Measurements from ENCODE around the gene STN1.
"Not testable (repeated sequence)": the region's sequence is repeated elsewhere in the genome, so short reads cannot be mapped to it uniquely, and the experiment has no call there.

STN1 gene

DNA sequence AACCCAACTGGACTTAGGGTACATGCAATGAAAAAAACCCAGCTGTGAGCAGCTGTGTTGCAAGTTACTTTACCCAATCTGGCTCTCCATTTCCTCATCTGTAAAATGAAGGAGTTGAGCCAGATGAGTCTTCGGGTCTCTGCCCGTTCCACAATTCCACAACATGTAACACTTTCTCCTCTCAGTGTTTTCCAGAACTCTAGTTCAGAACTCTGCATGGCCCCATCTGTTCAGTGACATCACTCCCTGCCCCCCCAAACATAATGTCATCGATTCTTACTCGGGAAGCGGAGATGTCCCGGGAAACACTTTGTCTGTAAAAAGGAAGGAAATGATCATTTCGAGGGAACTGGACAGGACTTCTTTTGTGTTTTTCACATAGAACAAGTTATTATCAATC, 65.1 kb downstream of the STN1 start:
- H3K36me3 ChIP-seq (ENCODE audit: control insufficient read depth, insufficient read depth, low read length), result no peaks in the 10 kb centered on the region

DNA sequence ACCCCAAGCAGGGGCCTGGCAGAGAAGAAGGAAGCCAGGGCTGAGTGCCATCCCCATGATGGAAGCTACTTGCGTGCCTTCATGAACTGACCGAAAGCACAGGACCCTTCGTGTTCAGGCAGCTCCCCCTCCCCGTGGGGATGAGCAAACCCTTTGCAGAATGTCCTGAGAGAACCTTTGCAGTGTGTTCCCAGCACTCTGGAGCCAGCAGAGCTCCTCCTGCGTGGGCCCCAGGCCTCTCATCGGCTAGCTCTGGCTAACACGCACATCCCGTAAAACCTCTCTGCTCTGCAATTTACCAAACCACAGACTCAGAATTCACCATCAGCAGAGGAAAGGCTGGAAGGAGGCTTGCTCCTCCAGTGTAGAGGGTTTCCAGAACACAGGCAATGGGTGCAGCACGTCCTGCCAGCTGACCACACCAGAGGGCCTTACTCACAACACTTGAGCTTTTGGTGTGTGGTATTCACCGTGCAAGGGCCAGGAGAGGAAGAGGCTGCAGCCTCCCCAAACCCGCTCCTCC, 65.7 kb downstream of the STN1 start:
- no peak overlapping the region for H3K4me3 ChIP-seq (ENCODE audit: low read depth, low read length)
- H3K9me3 ChIP-seq (ENCODE audit: control insufficient read depth, insufficient read depth, low read depth, low read length), result no peaks in the 10 kb centered on the region
- no peak overlapping the region for H3K27ac ChIP-seq (ENCODE audit: low read depth, low read length)
- H3K4me1 ChIP-seq (ENCODE audit: control insufficient read depth, insufficient read depth, low read length), result peaks cover 27% of the 10 kb centered on the region; the same call in 1 of the 2 replicates
- no peak overlapping the region for H3K9ac ChIP-seq (ENCODE audit: low read length)
- peaks cover 32% of the 10 kb centered on the region; the same call in 1 of the 2 replicates for H3K27me3 ChIP-seq (ENCODE audit: control insufficient read depth, insufficient read depth, low read length)
- H3K36me3 ChIP-seq (ENCODE audit: control insufficient read depth, insufficient read depth, low read length), result no peaks in the 10 kb centered on the region

More for the DNA sequence above, 65.1 kb downstream of the STN1 start:
- Histone ChIP-seq H3K9me3 (ENCODE audit: control insufficient read depth, insufficient read depth, low read depth, low read length) (no peaks in the 10 kb centered on the region), H3K4me1 (ENCODE audit: control insufficient read depth, insufficient read depth, low read length) (peaks cover 27% of the 10 kb centered on the region; the same call in 1 of the 2 replicates), H3K27ac (ENCODE audit: low read depth, low read length) (no peak overlapping the region), H3K4me3 (ENCODE audit: low read depth, low read length) (no peak overlapping the region), H3K9ac (ENCODE audit: low read length) (no peak overlapping the region), H3K27me3 (ENCODE audit: control insufficient read depth, insufficient read depth, low read length) (peaks cover 32% of the 10 kb centered on the region; the same call in 1 of the 2 replicates)

DNA sequence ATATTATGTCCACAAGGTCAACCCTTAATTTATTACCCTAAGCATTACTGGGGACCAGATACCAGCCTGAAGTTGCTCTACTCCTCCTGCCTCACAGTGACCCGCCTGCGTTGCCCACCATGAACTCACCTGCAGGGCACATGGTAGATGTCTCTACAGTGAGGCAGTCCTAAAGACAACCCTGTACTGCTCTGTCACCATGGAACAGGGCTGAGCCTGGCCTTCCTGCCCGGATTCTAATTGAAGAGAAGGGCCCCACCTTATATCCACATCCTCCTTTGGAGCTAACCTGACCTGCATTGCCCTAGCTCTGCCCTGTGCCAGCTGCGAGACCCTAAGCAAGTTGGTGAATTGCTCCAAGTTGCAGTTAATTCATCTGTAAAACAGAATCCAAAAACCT, 66.7 kb downstream of the STN1 start:
- no peak overlapping the region for H3K27ac ChIP-seq (ENCODE audit: low read depth, low read length)
- no peaks in the 10 kb centered on the region for H3K9me3 ChIP-seq (ENCODE audit: control insufficient read depth, insufficient read depth, low read depth, low read length)
- peaks cover 24% of the 10 kb centered on the region; the same call in 1 of the 2 replicates for H3K4me1 ChIP-seq (ENCODE audit: control insufficient read depth, insufficient read depth, low read length)
- H3K27me3 ChIP-seq (ENCODE audit: control insufficient read depth, insufficient read depth, low read length), result peaks cover 23% of the 10 kb centered on the region; the same call in 1 of the 2 replicates
- H3K4me3 ChIP-seq (ENCODE audit: low read depth, low read length), result no peak overlapping the region
- H3K36me3 ChIP-seq (ENCODE audit: control insufficient read depth, insufficient read depth, low read length), result no peaks in the 10 kb centered on the region
- H3K9ac ChIP-seq (ENCODE audit: low read length), result no peak overlapping the region

DNA sequence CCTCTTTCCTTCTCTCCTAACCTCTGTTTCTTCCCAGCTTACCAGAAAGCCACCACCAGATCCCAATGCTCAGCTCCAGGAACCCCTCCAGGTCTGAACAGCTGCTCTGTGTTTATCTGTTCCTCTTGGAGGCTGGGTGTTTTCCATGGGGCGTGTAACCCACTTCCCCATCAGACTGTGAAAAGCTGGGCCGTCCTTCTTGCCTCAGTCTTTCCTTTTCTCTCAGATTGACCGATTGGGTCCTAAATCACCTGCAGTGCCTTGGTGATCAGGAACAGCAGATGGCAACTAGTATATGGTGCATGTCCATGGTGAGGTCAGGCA, 67.5 kb downstream of the STN1 start:
- peaks cover 19% of the 10 kb centered on the region; the same call in 1 of the 2 replicates for H3K27me3 ChIP-seq (ENCODE audit: control insufficient read depth, insufficient read depth, low read length)

DNA sequence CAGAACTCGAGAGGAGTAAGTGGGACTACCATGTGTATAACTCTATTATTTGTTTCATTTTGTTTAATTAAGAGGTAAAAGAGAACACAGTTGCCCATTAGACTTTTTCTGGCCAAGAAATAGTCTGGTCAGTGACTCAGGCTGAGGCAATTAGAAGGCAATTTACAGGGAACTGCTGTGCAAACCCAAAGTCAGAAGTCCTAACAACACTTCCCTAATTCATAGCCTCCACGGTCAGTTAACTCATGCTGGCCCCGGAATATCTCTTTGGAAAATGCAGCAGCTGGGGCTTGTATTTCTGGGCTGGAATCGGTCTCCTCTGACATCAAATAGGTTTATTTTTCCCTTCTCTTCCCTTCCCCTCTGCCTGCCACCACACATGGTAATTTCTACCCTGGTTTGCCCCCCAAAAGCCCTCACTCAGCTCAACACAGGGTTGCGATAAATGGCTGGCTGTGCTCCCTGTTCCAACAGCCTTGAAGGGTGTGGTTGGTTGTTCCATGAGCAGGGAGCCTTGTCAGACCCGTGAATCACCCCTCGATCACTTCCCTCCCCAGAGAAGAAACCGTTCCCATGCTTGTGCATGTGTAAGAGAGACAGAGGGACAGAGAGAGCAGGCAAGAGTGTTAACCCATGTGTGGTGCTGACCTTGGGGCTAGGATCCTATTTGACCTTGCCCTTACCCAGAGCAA, 68.0 kb downstream of the STN1 start:
- no peak overlapping the region for H3K27ac ChIP-seq (ENCODE audit: low read depth, low read length)

More for the DNA sequence above, 67.5 kb downstream of the STN1 start:
- Histone ChIP-seq H3K36me3 (ENCODE audit: control insufficient read depth, insufficient read depth, low read length) (no peaks in the 10 kb centered on the region), H3K27ac (ENCODE audit: low read depth, low read length) (no peak overlapping the region), H3K4me3 (ENCODE audit: low read depth, low read length) (no peak overlapping the region), H3K9me3 (ENCODE audit: control insufficient read depth, insufficient read depth, low read depth, low read length) (no peaks in the 10 kb centered on the region), H3K4me1 (ENCODE audit: control insufficient read depth, insufficient read depth, low read length) (peaks cover 29% of the 10 kb centered on the region; the same call in 1 of the 2 replicates), H3K9ac (ENCODE audit: low read length) (no peak overlapping the region)

DNA sequence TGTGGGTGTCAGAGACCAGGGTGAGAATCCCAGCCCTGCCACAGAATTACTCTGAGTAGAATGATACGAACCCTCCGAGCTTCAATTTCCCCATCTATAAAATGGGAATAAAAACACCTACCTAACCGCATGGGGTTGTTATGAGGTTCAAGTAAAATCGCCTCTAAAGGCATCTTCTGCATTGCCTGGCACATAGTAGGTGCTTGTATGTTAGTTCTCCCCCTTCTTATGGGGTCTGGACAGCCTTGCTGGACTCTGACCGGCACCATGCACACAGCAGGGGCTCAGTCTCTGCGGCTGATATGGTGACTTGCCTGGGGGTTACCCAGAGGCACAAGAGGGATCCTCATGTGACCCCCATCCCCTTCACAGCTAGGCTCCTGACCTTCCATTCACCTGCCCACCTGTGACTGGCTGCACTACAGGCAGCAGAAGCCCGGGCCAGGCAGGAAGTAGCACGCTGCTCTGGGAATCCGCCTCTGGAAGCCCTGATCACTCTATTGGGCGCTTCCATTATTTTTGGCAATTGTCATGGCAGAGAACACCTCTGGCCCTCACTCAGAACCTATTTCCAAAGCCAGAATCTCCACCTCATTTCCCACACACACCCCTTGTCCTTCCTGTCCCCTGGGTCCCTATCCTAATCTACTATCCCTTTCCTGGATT, 68.6 kb downstream of the STN1 start:
- H3K4me3 ChIP-seq (ENCODE audit: low read depth, low read length), result no peak overlapping the region
- no peaks in the 10 kb centered on the region for H3K9me3 ChIP-seq (ENCODE audit: control insufficient read depth, insufficient read depth, low read depth, low read length)
- H3K27me3 ChIP-seq (ENCODE audit: control insufficient read depth, insufficient read depth, low read length), result peaks cover 12% of the 10 kb centered on the region; the same call in 1 of the 2 replicates
- H3K36me3 ChIP-seq (ENCODE audit: control insufficient read depth, insufficient read depth, low read length), result no peaks in the 10 kb centered on the region
- no peak overlapping the region for H3K27ac ChIP-seq (ENCODE audit: low read depth, low read length)
- peaks cover 31% of the 10 kb centered on the region; the same call in 1 of the 2 replicates for H3K4me1 ChIP-seq (ENCODE audit: control insufficient read depth, insufficient read depth, low read length)
- no peak overlapping the region for H3K9ac ChIP-seq (ENCODE audit: low read length)

More for the DNA sequence above, 68.0 kb downstream of the STN1 start:
- H3K4me1 ChIP-seq (ENCODE audit: control insufficient read depth, insufficient read depth, low read length), result peaks cover 29% of the 10 kb centered on the region; the same call in 1 of the 2 replicates
- H3K9ac ChIP-seq (ENCODE audit: low read length), result no peak overlapping the region
- no peaks in the 10 kb centered on the region for H3K36me3 ChIP-seq (ENCODE audit: control insufficient read depth, insufficient read depth, low read length)
- H3K27me3 ChIP-seq (ENCODE audit: control insufficient read depth, insufficient read depth, low read length), result peaks cover 18% of the 10 kb centered on the region; the same call in 1 of the 2 replicates
- H3K9me3 ChIP-seq (ENCODE audit: control insufficient read depth, insufficient read depth, low read depth, low read length), result no peaks in the 10 kb centered on the region
- no peak overlapping the region for H3K4me3 ChIP-seq (ENCODE audit: low read depth, low read length)

DNA sequence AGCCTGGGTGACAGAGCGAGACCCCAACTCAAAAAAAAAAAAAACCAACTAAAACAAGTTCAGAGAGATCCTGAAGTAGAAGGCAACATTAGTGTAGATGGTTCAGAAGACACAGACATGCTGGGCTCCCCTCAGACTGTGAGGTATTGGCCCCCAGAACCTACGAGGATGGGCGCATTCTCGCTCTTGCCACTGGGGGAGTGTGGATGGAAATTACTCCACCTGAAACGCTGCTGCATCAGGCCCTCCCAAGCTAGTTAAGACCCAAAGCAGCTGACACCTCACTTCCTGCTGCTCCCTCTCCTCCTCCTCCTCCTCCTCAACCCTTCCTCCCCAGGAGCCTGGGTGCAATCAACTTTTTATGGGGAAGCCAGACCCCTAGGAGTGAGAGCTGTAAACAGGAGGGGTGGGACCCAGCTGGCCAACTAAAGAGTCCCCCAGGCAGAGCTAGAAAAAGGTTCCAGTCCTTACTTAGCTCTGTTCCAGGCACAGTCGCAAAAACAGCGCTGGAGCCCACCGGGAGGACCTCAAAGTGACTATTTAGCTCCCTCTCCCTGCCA, 70.0 kb downstream of the STN1 start:
- Histone ChIP-seq H3K27me3 (ENCODE audit: control insufficient read depth, insufficient read depth, low read length) (no peaks in the 10 kb centered on the region; the same call in 1 of the 2 replicates), H3K4me1 (ENCODE audit: control insufficient read depth, insufficient read depth, low read length) (peaks cover 28% of the 10 kb centered on the region; the same call in 1 of the 2 replicates), H3K4me3 (ENCODE audit: low read depth, low read length) (no peak overlapping the region), H3K9ac (ENCODE audit: low read length) (no peak overlapping the region), H3K27ac (ENCODE audit: low read depth, low read length) (no peak overlapping the region), H3K9me3 (ENCODE audit: control insufficient read depth, insufficient read depth, low read depth, low read length) (no peaks in the 10 kb centered on the region), H3K36me3 (ENCODE audit: control insufficient read depth, insufficient read depth, low read length) (no peaks in the 10 kb centered on the region)

DNA sequence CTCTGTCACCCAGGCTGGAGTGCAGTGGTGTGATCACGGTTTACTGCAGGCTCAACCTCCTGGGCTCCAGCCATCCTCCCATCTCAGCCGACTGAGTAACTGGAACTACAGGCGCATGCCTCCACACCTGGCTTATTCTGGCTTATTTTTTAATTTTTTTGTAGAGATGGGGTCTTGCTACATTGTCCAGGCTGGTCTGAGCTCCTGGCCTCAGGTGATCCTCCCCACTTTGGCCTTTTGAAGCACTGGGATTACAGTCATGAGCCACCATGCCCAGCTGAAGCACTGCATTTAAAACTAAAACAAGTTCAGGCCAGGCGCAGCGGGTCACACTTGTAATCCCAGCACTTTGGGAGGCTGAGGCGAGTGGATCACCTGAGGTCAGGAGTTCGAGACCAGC, 70.6 kb downstream of the STN1 start:
- no peaks in the 10 kb centered on the region for H3K27me3 ChIP-seq (ENCODE audit: control insufficient read depth, insufficient read depth, low read length)
- H3K36me3 ChIP-seq (ENCODE audit: control insufficient read depth, insufficient read depth, low read length), result no peaks in the 10 kb centered on the region
- no peaks in the 10 kb centered on the region for H3K9me3 ChIP-seq (ENCODE audit: control insufficient read depth, insufficient read depth, low read depth, low read length)
- H3K4me3 ChIP-seq (ENCODE audit: low read depth, low read length), result no peak overlapping the region
- H3K27ac ChIP-seq (ENCODE audit: low read depth, low read length), result no peak overlapping the region
- H3K4me1 ChIP-seq (ENCODE audit: control insufficient read depth, insufficient read depth, low read length), result peaks cover 28% of the 10 kb centered on the region; the same call in 1 of the 2 replicates
- no peak overlapping the region for H3K9ac ChIP-seq (ENCODE audit: low read length)

DNA sequence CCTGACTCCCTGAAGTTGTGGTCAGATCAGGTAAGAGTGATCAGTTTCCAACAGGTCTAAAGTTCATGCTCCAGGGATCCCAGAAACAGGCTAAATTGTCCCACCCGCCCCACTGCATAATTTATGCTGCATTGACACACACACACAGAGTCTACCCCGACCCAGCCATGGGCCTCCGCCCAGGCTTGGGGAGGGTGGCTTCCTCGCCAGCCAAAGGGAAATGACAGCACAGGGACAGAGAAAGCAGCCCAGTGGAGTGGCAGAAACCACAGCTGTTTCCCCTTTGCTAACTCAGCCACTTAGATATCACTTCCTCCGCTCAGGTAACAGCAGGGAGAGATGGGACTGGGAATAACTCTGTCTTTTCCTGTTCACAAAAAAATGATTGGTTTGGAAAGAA, 72.0 kb downstream of the STN1 start:
- no peak overlapping the region for H3K27ac ChIP-seq (ENCODE audit: low read depth, low read length)
- H3K36me3 ChIP-seq (ENCODE audit: control insufficient read depth, insufficient read depth, low read length), result no peaks in the 10 kb centered on the region
- H3K4me1 ChIP-seq (ENCODE audit: control insufficient read depth, insufficient read depth, low read length), result peaks cover 34% of the 10 kb centered on the region
- H3K27me3 ChIP-seq (ENCODE audit: control insufficient read depth, insufficient read depth, low read length), result no peaks in the 10 kb centered on the region
- no peak overlapping the region for H3K9ac ChIP-seq (ENCODE audit: low read length)
- H3K9me3 ChIP-seq (ENCODE audit: control insufficient read depth, insufficient read depth, low read depth, low read length), result no peaks in the 10 kb centered on the region
- H3K4me3 ChIP-seq (ENCODE audit: low read depth, low read length), result no peak overlapping the region

DNA sequence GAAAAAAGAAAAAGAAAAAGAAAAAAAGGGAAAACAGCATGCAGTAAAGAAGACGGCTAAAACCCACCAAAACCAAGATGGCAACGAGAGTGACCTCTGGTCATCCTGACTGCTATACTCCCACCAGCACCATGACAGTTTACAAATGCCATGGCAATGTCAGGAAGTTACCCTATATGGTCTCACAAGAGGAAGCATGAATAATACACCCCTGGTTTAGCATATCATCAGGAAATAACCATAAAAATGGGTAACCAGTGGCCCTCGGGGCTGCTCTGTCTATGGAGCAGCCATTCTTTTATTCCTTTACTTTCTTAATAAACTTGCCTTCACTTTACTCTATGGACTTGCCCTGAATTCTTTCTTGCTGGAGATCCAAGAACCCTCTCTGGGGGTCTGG, 72.6 kb downstream of the STN1 start:
- H3K9ac ChIP-seq (ENCODE audit: low read length); H3K9me3 ChIP-seq (ENCODE audit: control insufficient read depth, insufficient read depth, low read depth, low read length); H3K27ac ChIP-seq (ENCODE audit: low read depth, low read length); H3K27me3 ChIP-seq (ENCODE audit: control insufficient read depth, insufficient read depth, low read length); H3K36me3 ChIP-seq (ENCODE audit: control insufficient read depth, insufficient read depth, low read length); H3K4me3 ChIP-seq (ENCODE audit: low read depth, low read length): not testable (repeated sequence)
- H3K4me1 ChIP-seq (ENCODE audit: control insufficient read depth, insufficient read depth, low read length), result peaks cover 40% of the 10 kb centered on the region

All from HUES6 (cell line).